GM10266 (cell line): ENCODE data around the gene HIVEP3.

Experiments
- DNase-seq: peaks from one replicate; pipeline ENCODE4 v3.0.0; 2012; ENCODE audit errors: extremely low spot score
- CTCF ChIP-seq: IDR thresholded peaks from 2 replicates; pipeline ENCODE4 v1.5.1; 2012; ENCODE audit warnings: mild to moderate bottlenecking, low read depth; ENCODE audit not compliant: control insufficient read depth, insufficient read depth; ENCODE audit errors: missing control alignments

The HIVEP3 gene

GRCh38 chr1:41648230-41648629, 270.5 kb downstream of the HIVEP3 start:
- no peak for TF ChIP-seq CTCF
- no peak for DNase-seq

- DNase-seq: no peak
- no peak for TF ChIP-seq CTCF
These were observed 271.2 kb downstream of the HIVEP3 start for GRCh38 chr1:41647221-41648135.

GRCh38 chr1:41646186-41646585, 272.5 kb downstream of the HIVEP3 start:
- no peak for TF ChIP-seq CTCF
- no peak for DNase-seq

- DNase-seq: no peak
- TF ChIP-seq CTCF: no peak
These were observed 273.7 kb downstream of the HIVEP3 start for GRCh38 chr1:41645062-41645461.

GRCh38 chr1:41642922-41643821, 275.6 kb downstream of the HIVEP3 start:
- TF ChIP-seq CTCF: no peak
- no peak for DNase-seq

GRCh38 chr1:41641941-41642527, 276.7 kb downstream of the HIVEP3 start:
- DNase-seq: no peak
- TF ChIP-seq CTCF: no peak

- no peak for DNase-seq
- TF ChIP-seq CTCF: no peak
These were observed 277.3 kb downstream of the HIVEP3 start for GRCh38 chr1:41641475-41641814.
